HCT116 (cell line): ENCODE data around the gene C5AR2. TPM values are rescaled to one million over a fixed set of nuclear protein-coding genes. Genes with fewer than 3 reads are reported as not detected.

Experiments
- ATAC-seq: fragments of 200-7000 bp; cut with Tn5 transposase; 2 replicates; pipeline ENCODE4 v1.9.1; 2020; ENCODE audit warnings: mild to moderate bottlenecking, moderate library complexity
- BruUV-seq: library from RNA; stranded (reverse); fragments of 400-500 nt; replicated peaks from 2 replicates; lab custom pipeline; 2021; lab: Mats Ljungman, UMichigan
- CTCF ChIA-PET: fragments of 300-600 bp; sonication (Branson Sonifier 250); formaldehyde crosslinking; loops from one replicate; lab custom pipeline; 2021; ENCODE audit warnings: antibody characterized with exemption; lab: Charles Lee
- POLR2A ChIA-PET: fragments of 300-600, 350-600 bp; sonication (Branson Sonifier 250); formaldehyde crosslinking; loops from one replicate; lab custom pipeline; 2021; ENCODE audit warnings: antibody characterized with exemption; lab: Charles Lee
- RAD21 ChIA-PET, 2 experiments: fragments of 300-600 bp; sonication (Branson Sonifier 250); formaldehyde crosslinking; loops; one replicate each; lab custom pipeline; 2023; ENCODE audit warnings: low total read pairs in 2 of 2; ENCODE audit not compliant: uncharacterized antibody in 2 of 2, unreplicated experiment in 2 of 2, low non-redundant PET in 1 of 2; lab: Charles Lee
- DNase-seq: peaks from one replicate; pipeline ENCODE4 v3.0.0-alpha.2; 2010; ENCODE audit warnings: low read depth, low spot score
- H2AFZ ChIP-seq: fragments of 200-600 bp; shearing (Covaris generic), sonication (generic); 2 replicates; pipeline ENCODE4 v1.6.1; 2017; ENCODE audit warnings: low read depth, mixed run types, mixed read lengths, antibody characterized with exemption, low read length; ENCODE audit not compliant: poor library complexity, severe bottlenecking
- H3K27ac ChIP-seq: 2 replicates; pipeline ENCODE4 v1.5.1; 2012; ENCODE audit warnings: low read depth, low read length
- H3K27me3 ChIP-seq: fragments of 200-600 bp; sonication (generic); 2 replicates; pipeline ENCODE4 v1.6.1; 2016; ENCODE audit warnings: mixed run types, low read length, mixed read lengths; ENCODE audit not compliant: insufficient read depth
- H3K36me3 ChIP-seq, 2 experiments: fragments of 200-500 bp in 1 of 2; fragments of 200-600 bp in 1 of 2; sonication (Bioruptor generic) in 1 of 2; sonication (generic) in 1 of 2; 2 replicates each; pipeline versions ENCODE4 v1.5.1 to v1.6.1; 2014 to 2016; ENCODE audit warnings: low read length in 2 of 2, inconsistent platforms in 1 of 2, mixed read lengths in 1 of 2, mixed run types in 1 of 2; ENCODE audit not compliant: insufficient read depth in 2 of 2, control insufficient read depth in 1 of 2
- H3K4me1 ChIP-seq, 2 experiments: fragments of 200-600 bp in 1 of 2; sonication (generic) in 1 of 2; 2 replicates each; pipeline versions ENCODE4 v1.5.1 to v1.6.1; 2012 to 2017; ENCODE audit warnings: low read length in 2 of 2, inconsistent platforms in 1 of 2, mild to moderate bottlenecking in 1 of 2, mixed read lengths in 1 of 2, mixed run types in 1 of 2, moderate library complexity in 1 of 2; ENCODE audit not compliant: insufficient read depth in 2 of 2, control insufficient read depth in 1 of 2
- H3K4me2 ChIP-seq: fragments of 200-600 bp; sonication (generic); 2 replicates; pipeline ENCODE4 v1.6.1; 2017; ENCODE audit warnings: mixed run types, low read length, mixed read lengths
- H3K4me3 ChIP-seq, 2 experiments: fragments of 200-600 bp in 1 of 2; sonication (generic) in 1 of 2; replicated peaks in 1 of 2; 2 replicates each; pipeline ENCODE4 v1.5.1; 2011 to 2016; ENCODE audit warnings: low read length in 2 of 2, control low read depth in 1 of 2, low read depth in 1 of 2, mild to moderate bottlenecking in 1 of 2, mixed read lengths in 1 of 2, mixed run types in 1 of 2
- H3K79me2 ChIP-seq: fragments of 200-600 bp; sonication (generic); 2 replicates; pipeline ENCODE4 v1.6.1; 2017; ENCODE audit warnings: mild to moderate bottlenecking, mixed run types, low read length, moderate library complexity, mixed read lengths; ENCODE audit not compliant: insufficient read depth
- H3K9ac ChIP-seq: fragments of 200-600 bp; sonication (generic); 2 replicates; pipeline ENCODE4 v1.6.1; 2016; ENCODE audit warnings: low read length, mixed read lengths
- H3K9me2 ChIP-seq: fragments of 200-600 bp; sonication (generic), shearing (Covaris generic); 2 replicates; pipeline ENCODE4 v1.6.1; 2017; ENCODE audit warnings: mixed run types, mild to moderate bottlenecking, moderate library complexity; ENCODE audit not compliant: insufficient read depth
- H3K9me3 ChIP-seq, 2 experiments: fragments of 200-500 bp in 1 of 2; fragments of 200-600 bp in 1 of 2; sonication (Bioruptor generic) in 1 of 2; sonication (generic) in 1 of 2; 2 replicates each; pipeline ENCODE4 v1.6.1; 2014 to 2017; ENCODE audit warnings: low read length in 2 of 2, mixed read lengths in 2 of 2, inconsistent platforms in 1 of 2, low read depth in 1 of 2, mild to moderate bottlenecking in 1 of 2, mixed run types in 1 of 2, moderate library complexity in 1 of 2; ENCODE audit not compliant: control insufficient read depth in 1 of 2, insufficient read depth in 1 of 2
- H4K20me1 ChIP-seq: fragments of 200-600 bp; sonication (generic), shearing (Covaris generic); 2 replicates; pipeline ENCODE4 v1.6.1; 2017; ENCODE audit warnings: mixed run types, mild to moderate bottlenecking, moderate library complexity; ENCODE audit not compliant: insufficient read depth
- CEBPB ChIP-seq: IDR thresholded peaks from 2 replicates; pipeline ENCODE4 v1.6.1; 2012; ENCODE audit warnings: low read depth
- CTCF ChIP-seq, 3 experiments: fragments of 200-600 bp in 1 of 3; sonication (generic) in 1 of 3; IDR thresholded peaks in 2 of 3; conservative IDR thresholded peaks in 1 of 3; 2 replicates each; pipeline ENCODE4 v1.5.1; 2012 to 2017; ENCODE audit warnings: low read depth in 2 of 3, low read length in 2 of 3, antibody characterized with exemption in 1 of 3, borderline replicate concordance in 1 of 3, control low read depth in 1 of 3, mild to moderate bottlenecking in 1 of 3, mixed read lengths in 1 of 3, mixed run types in 1 of 3, moderate library complexity in 1 of 3; ENCODE audit not compliant: insufficient read depth in 1 of 3
- EZH2phosphoT487 ChIP-seq: fragments of 200-600 bp; IDR thresholded peaks from 2 replicates; pipeline ENCODE4 v1.6.1; 2018; ENCODE audit warnings: antibody characterized with exemption, borderline replicate concordance
- JUND ChIP-seq: IDR thresholded peaks from 2 replicates; pipeline ENCODE4 v1.6.1; 2012
- RAD21 ChIP-seq: IDR thresholded peaks from 2 replicates; pipeline ENCODE4 v1.6.1; 2012; ENCODE audit warnings: low read depth, mild to moderate bottlenecking
- SIN3A ChIP-seq: IDR thresholded peaks from 2 replicates; pipeline ENCODE4 v1.6.1; 2012; ENCODE audit warnings: low read depth
- SP1 ChIP-seq: IDR thresholded peaks from 2 replicates; pipeline ENCODE4 v1.6.1; 2012; ENCODE audit warnings: low read depth
- ZNF274 ChIP-seq: fragments of 200-500 bp; sonication (Bioruptor generic); IDR thresholded peaks from 2 replicates; pipeline ENCODE4 v1.6.1; 2014; ENCODE audit warnings: mild to moderate bottlenecking, low read depth, low read length, inconsistent platforms
- intact Hi-C: fragments of 100-400 bp; cut with micrococcal nuclease; formaldehyde crosslinking; loops from 2 replicates; pipeline ENCODE4 v1.10.0; 2022
- total RNA-seq: library from RNA; stranded (reverse); gene quantifications from one replicate; pipeline ENCODE4 v1.2.1, GENCODE V29; 2021; ENCODE audit not compliant: unreplicated experiment

The C5AR2 gene
- total RNA-seq, 1 experiment from 2014 or later = 0.12 TPM

DNA sequence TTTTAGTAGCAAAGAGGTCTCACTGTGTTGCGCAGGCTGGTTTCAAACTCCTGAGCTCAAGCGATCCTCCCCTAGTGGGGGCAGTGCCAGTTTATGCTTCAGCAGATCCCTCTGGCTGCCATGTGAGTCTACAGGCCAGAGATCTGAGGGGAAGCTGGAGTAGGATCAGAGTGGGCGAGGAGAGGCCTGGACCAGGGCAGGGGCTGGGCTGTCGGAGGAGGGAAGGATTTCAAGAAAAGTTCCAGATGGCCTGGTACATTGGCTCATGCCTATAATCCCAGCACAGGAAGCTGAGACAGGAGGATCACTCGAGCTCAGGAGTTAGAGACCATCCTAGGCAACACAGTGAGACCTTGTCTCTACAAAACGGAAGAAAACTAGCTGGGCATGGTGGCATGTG, 27.0 kb downstream of the C5AR2 start (continued):
- no peak for TF ChIP-seq EZH2phosphoT487
- no peak for TF ChIP-seq ZNF274
- no peak for TF ChIP-seq RAD21

DNA sequence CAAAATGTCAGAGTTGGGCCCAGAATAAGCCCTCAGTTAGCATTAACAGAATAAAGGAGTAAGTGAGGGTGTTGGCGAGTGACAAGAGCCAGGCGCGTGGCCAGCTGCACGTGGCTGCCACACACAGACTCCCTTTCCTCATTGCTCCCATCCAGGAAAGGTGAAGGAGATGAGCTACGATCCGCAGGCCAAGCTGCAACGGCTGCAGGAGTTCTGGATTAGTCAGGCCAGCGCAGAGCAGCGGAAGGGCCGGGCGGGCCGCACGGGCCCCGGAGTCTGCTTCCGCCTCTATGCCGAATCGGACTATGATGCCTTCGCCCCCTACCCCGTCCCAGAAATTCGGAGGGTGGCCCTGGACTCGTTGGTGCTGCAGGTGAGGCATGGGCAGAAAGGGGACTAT, 30.3 kb downstream of the C5AR2 start:
- H2AFZ ChIP-seq = no peak overlapping the region
- H3K4me1 ChIP-seq = no peaks in the 10 kb centered on the region
- no peak overlapping the region for H3K9ac ChIP-seq
- no peak for DNase-seq
- POLR2A ChIA-PET = no interaction called here
- CTCF ChIA-PET = interaction anchor here (2.4 kb wide), 1 partner anchor 13 kb away, joined by 12 read pairs; the partner anchor contains the start of gene DHX34
- H3K9me3 ChIP-seq = no peaks in the 10 kb centered on the region
- intact Hi-C loops = no loop called here
- RAD21 ChIA-PET = no interaction called here
- no peaks in the 10 kb centered on the region for H4K20me1 ChIP-seq
- no TSS peak for BruUV-seq
- no peaks in the 10 kb centered on the region for H3K27me3 ChIP-seq
- no peak for TF ChIP-seq SIN3A
- no peak for TF ChIP-seq CEBPB
- no peak for TF ChIP-seq JUND
- no peak for TF ChIP-seq CTCF (IDR thresholded peaks at IDR 0.05 in 2 of 3, conservative IDR thresholded peaks at IDR 0.05 in 1 of 3; ENCODE audit: borderline replicate concordance in 1 of 3, insufficient read depth in 1 of 3, low read depth in 2 of 3, low read length in 2 of 3)
- TF ChIP-seq SP1 = no peak
- H3K9me2 ChIP-seq = no peaks in the 10 kb centered on the region
- peaks cover 58% of the 10 kb centered on the region for H3K79me2 ChIP-seq
- H3K4me3 ChIP-seq = no peak overlapping the region
- no peak for ATAC-seq
- H3K36me3 ChIP-seq = peaks cover 46 to 69% of the 10 kb centered on the region in 2 experiments
- H3K4me2 ChIP-seq = no peak overlapping the region
- H3K27ac ChIP-seq = no peak overlapping the region
